Left ventricle myocardium inferior (tissue), 1 donor: Measurements from ENCODE around the gene LDHAL6B. TPM values are rescaled to one million over a fixed set of nuclear protein-coding genes. Genes with fewer than 3 reads are reported as not detected.

Experiments
- DNase-seq: peaks from one replicate; pipeline ENCODE4 v3.0.0-alpha.2; 2020
- H3K27ac ChIP-seq: fragments of 200-600 bp; replicated peaks from 2 replicates; pipeline ENCODE4 v1.8.0; 2021
- H3K27me3 ChIP-seq: fragments of 200-600 bp; 2 replicates; pipeline ENCODE4 v1.8.0; 2021; ENCODE audit warnings: low read depth
- H3K36me3 ChIP-seq: fragments of 200-600 bp; 2 replicates; pipeline ENCODE4 v1.8.0; 2021
- H3K4me1 ChIP-seq: fragments of 200-600 bp; 2 replicates; pipeline ENCODE4 v1.8.0; 2021
- H3K4me3 ChIP-seq: fragments of 200-600 bp; 2 replicates; pipeline ENCODE4 v1.8.0; 2021; ENCODE audit warnings: mild to moderate bottlenecking, moderate library complexity
- H3K9me3 ChIP-seq: fragments of 200-600 bp; replicated peaks from 2 replicates; pipeline ENCODE4 v1.8.0; 2021
- CTCF ChIP-seq: fragments of 200-600 bp; IDR thresholded peaks from 2 replicates; pipeline ENCODE4 v1.8.0; 2021; ENCODE audit warnings: antibody characterized with exemption, mild to moderate bottlenecking, borderline replicate concordance
- intact Hi-C: fragments of 100-400 bp; cut with micrococcal nuclease; formaldehyde crosslinking; loops from one replicate; pipeline ENCODE4 v1.11.0; 2022
- long read RNA-seq: library from polyadenylated mRNA; unstranded; transcript quantifications from one replicate; pipeline ENCODE4 v2.0.0, GENCODE V29; 2021
- total RNA-seq: library from RNA; stranded (reverse); fragmentation: NEBNext Ultra II Directional; extraction: Animal tissue kit (Norgen Biotek cat#: 25700); gene quantifications from one replicate; pipeline ENCODE4 v1.2.1, GENCODE V29; 2021
- donor health status: DM: no; HTN: yes; CAD: no; lungs with severe emphysema.

The LDHAL6B gene
- total RNA-seq = not detected
- long read RNA-seq = 0 reads

- H3K9me3 ChIP-seq = no peaks in the 10 kb centered on the region
- no peaks in the 10 kb centered on the region for H3K27me3 ChIP-seq
- no peaks in the 10 kb centered on the region for H3K4me1 ChIP-seq
- intact Hi-C loops = no loop called here
- no peak for TF ChIP-seq CTCF
- H3K27ac ChIP-seq = no peak within 1 kb of the TSS
- no peak within 1 kb of the TSS for H3K4me3 ChIP-seq
- no peak for DNase-seq
- peaks cover 86% of the 10 kb centered on the region for H3K36me3 ChIP-seq
Measured at GRCh38 chr15:59206623-59207183, at the start of gene LDHAL6B. TSS of gene LDHAL6B (plus strand) at chr15:59206843. CDS start at chr15:59206941, 98 bp downstream.

DNA sequence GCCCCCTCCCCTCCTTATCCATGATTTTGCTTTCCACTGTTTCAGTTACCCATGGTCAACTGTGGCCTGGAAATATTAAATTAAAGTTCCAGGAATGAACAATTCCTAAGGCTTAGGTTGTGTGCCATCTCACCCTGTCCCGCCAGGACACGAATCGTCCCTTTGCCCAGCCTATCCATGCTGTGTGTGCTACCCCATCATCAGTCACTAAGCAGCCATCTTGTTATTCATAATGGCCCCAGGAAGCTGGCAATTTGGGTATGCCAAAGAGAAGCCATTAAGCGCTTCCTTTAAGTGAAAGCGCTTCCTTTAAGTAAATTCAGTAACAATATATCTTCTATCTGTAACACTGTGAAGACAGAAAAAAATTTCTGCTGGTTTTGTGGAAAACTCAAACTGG, 49.2 kb upstream of the LDHAL6B start:
- no peak for DNase-seq
- Histone ChIP-seq H3K27ac (no peak overlapping the region), H3K4me3 (no peak overlapping the region), H3K27me3 (no peaks in the 10 kb centered on the region), H3K4me1 (no peaks in the 10 kb centered on the region), H3K36me3 (peaks cover 88% of the 10 kb centered on the region), H3K9me3 (no peaks in the 10 kb centered on the region)
- intact Hi-C loops = no loop called here
- no peak for TF ChIP-seq CTCF

- intact Hi-C loops = no loop called here
- H3K4me1 ChIP-seq = no peaks in the 10 kb centered on the region
- H3K36me3 ChIP-seq = peaks cover 88% of the 10 kb centered on the region
- no peak for TF ChIP-seq CTCF
- H3K4me3 ChIP-seq = no peak overlapping the region
- no peak overlapping the region for H3K27ac ChIP-seq
- H3K9me3 ChIP-seq = no peaks in the 10 kb centered on the region
- no peaks in the 10 kb centered on the region for H3K27me3 ChIP-seq
- no peak for DNase-seq
Measured at GRCh38 chr15:59157840-59158700, 48.6 kb upstream of the LDHAL6B start.

GRCh38 chr15:59158701-59159034, 48.0 kb upstream of the LDHAL6B start:
- intact Hi-C loops = no loop called here
- Histone ChIP-seq H3K27ac (no peak overlapping the region), H3K4me3 (no peak overlapping the region), H3K4me1 (no peaks in the 10 kb centered on the region), H3K27me3 (no peaks in the 10 kb centered on the region), H3K36me3 (peaks cover 83% of the 10 kb centered on the region), H3K9me3 (no peaks in the 10 kb centered on the region)
- no peak for TF ChIP-seq CTCF
- DNase-seq = no peak

GRCh38 chr15:59159210-59159609, 47.4 kb upstream of the LDHAL6B start:
- no peak overlapping the region for H3K4me3 ChIP-seq
- no peak overlapping the region for H3K27ac ChIP-seq
- intact Hi-C loops = no loop called here
- H3K4me1 ChIP-seq = no peaks in the 10 kb centered on the region
- no peak for TF ChIP-seq CTCF
- DNase-seq = no peak
- no peaks in the 10 kb centered on the region for H3K27me3 ChIP-seq
- H3K36me3 ChIP-seq = peaks cover 83% of the 10 kb centered on the region
- H3K9me3 ChIP-seq = no peaks in the 10 kb centered on the region
